Fibroblast of lung (primary cell): Measurements from ENCODE around the gene CORIN. TPM values are rescaled to one million over a fixed set of nuclear protein-coding genes. Genes with fewer than 3 reads are reported as not detected.

Source experiments
- DNase-seq, 2 donors: peaks; one replicate each; pipeline versions ENCODE4 v3.0.0 to v3.0.0-alpha.2; 2010; ENCODE audit warnings: low read depth in 2 of 2
- H2AFZ ChIP-seq: 2 replicates; pipeline ENCODE4 v1.5.1; 2012; ENCODE audit warnings: low read length, control low read depth, inconsistent platforms
- H3K27ac ChIP-seq: 2 replicates; pipeline ENCODE4 v1.5.1; 2011; ENCODE audit warnings: low read length, control low read depth; ENCODE audit not compliant: insufficient read depth
- H3K27me3 ChIP-seq: 2 replicates; pipeline ENCODE4 v1.5.1; 2011; ENCODE audit warnings: mild to moderate bottlenecking, low read length; ENCODE audit not compliant: control insufficient read depth, insufficient read depth
- H3K36me3 ChIP-seq: 2 replicates; pipeline ENCODE4 v1.5.1; 2011; ENCODE audit warnings: low read length; ENCODE audit not compliant: control insufficient read depth, insufficient read depth
- H3K4me1 ChIP-seq: 2 replicates; pipeline ENCODE4 v1.5.1; 2011; ENCODE audit warnings: low read length; ENCODE audit not compliant: control insufficient read depth, insufficient read depth; ENCODE audit errors: extremely low read depth
- H3K4me2 ChIP-seq: 2 replicates; pipeline ENCODE4 v1.5.1; 2011; ENCODE audit warnings: low read length, control low read depth; ENCODE audit not compliant: insufficient read depth; ENCODE audit errors: extremely low read depth
- H3K4me3 ChIP-seq, 4 experiments: fragments of 200-600 bp in 1 of 4; sonication (generic) in 1 of 4; replicated peaks in 1 of 4; 2 replicates each; pipeline ENCODE4 v1.5.1; 2011 to 2016; ENCODE audit warnings: low read length in 4 of 4, low read depth in 3 of 4, mild to moderate bottlenecking in 3 of 4, control low read depth in 2 of 4, inconsistent platforms in 1 of 4, mixed read lengths in 1 of 4; ENCODE audit not compliant: insufficient read depth in 1 of 4; ENCODE audit errors: control extremely low read depth in 1 of 4
- H3K79me2 ChIP-seq: 2 replicates; pipeline ENCODE4 v1.5.1; 2012; ENCODE audit warnings: mild to moderate bottlenecking, low read length, inconsistent platforms; ENCODE audit not compliant: control insufficient read depth, insufficient read depth
- H3K9ac ChIP-seq: 2 replicates; pipeline ENCODE4 v1.5.1; 2011; ENCODE audit warnings: mild to moderate bottlenecking, low read length, control low read depth; ENCODE audit not compliant: insufficient read depth
- H3K9me3 ChIP-seq: 2 replicates; pipeline ENCODE4 v1.5.1; 2012; ENCODE audit warnings: low read depth, low read length; ENCODE audit not compliant: control insufficient read depth, insufficient read depth
- H4K20me1 ChIP-seq: 2 replicates; pipeline ENCODE4 v1.5.1; 2011; ENCODE audit warnings: low read length; ENCODE audit not compliant: control insufficient read depth, insufficient read depth; ENCODE audit errors: extremely low read depth
- CTCF ChIP-seq, 2 donors: IDR thresholded peaks in 1 of 2; conservative IDR thresholded peaks in 1 of 2; 1 replicate in 1 of 2; 2 replicates in 1 of 2; pipeline ENCODE4 v1.5.1; 2011 to 2012; ENCODE audit warnings: low read length in 2 of 2, control low read depth in 1 of 2, inconsistent platforms in 1 of 2, low read depth in 1 of 2, mild to moderate bottlenecking in 1 of 2
- EZH2 ChIP-seq: IDR thresholded peaks from 2 replicates; pipeline ENCODE4 v1.5.1; 2012; ENCODE audit warnings: low read length, control low read depth, mild to moderate bottlenecking; ENCODE audit errors: missing control alignments
- polyA plus RNA-seq, 2 donors: library from polyadenylated mRNA; depleted of rRNA in 1 of 2; stranded (reverse) in 1 of 2; unstranded in 1 of 2; fragments of >200 nt; gene quantifications; 2 replicates each; pipeline ENCODE4 v1.2.1, GENCODE V29; 2011 to 2012; ENCODE audit warnings: missing spikeins in 1 of 2
- total RNA-seq: library from RNA; depleted of rRNA; stranded (reverse); fragments of >200 nt; gene quantifications from 2 replicates; pipeline ENCODE4 v1.2.1, GENCODE V29; 2014

Gene CORIN
- total and polyA plus RNA-seq, 2 donors (not counting 1 experiment from before 2014, with no cell fraction given), result 1.5 to 22.2 TPM

GRCh38 chr4:47619691-47620090 is 218.2 kb downstream of the CORIN start:
- no peaks in the 10 kb centered on the region for H3K36me3 ChIP-seq
- H3K4me2 ChIP-seq, result no peak overlapping the region
- H3K9ac ChIP-seq, result no peak overlapping the region
- no peak overlapping the region for H3K27ac ChIP-seq
- no peaks in the 10 kb centered on the region for H3K4me1 ChIP-seq
- no peaks in the 10 kb centered on the region for H3K79me2 ChIP-seq
- H3K9me3 ChIP-seq, result no peaks in the 10 kb centered on the region
- no peaks in the 10 kb centered on the region for H3K27me3 ChIP-seq
- no peak overlapping the region for H3K4me3 ChIP-seq
- no peak for DNase-seq
- TF ChIP-seq CTCF (conservative IDR thresholded peaks at IDR 0.05 in 1 of 2, IDR thresholded peaks at IDR 0.05 in 1 of 2; ENCODE audit: low read depth in 1 of 2, low read length in 2 of 2) (no peak), EZH2 (no peak)
- no peaks in the 10 kb centered on the region for H4K20me1 ChIP-seq
- no peak overlapping the region for H2AFZ ChIP-seq

GRCh38 chr4:47617607-47618006 is 220.3 kb downstream of the CORIN start:
- TF ChIP-seq EZH2, result no peak
- no peak for TF ChIP-seq CTCF (conservative IDR thresholded peaks at IDR 0.05 in 1 of 2, IDR thresholded peaks at IDR 0.05 in 1 of 2; ENCODE audit: low read depth in 1 of 2, low read length in 2 of 2)
- no peak overlapping the region for H3K27ac ChIP-seq
- H3K4me1 ChIP-seq, result no peaks in the 10 kb centered on the region
- H3K79me2 ChIP-seq, result no peaks in the 10 kb centered on the region
- H3K4me2 ChIP-seq, result no peak overlapping the region
- DNase-seq, result no peak
- H3K9ac ChIP-seq, result no peak overlapping the region
- no peaks in the 10 kb centered on the region for H3K36me3 ChIP-seq
- no peak overlapping the region for H2AFZ ChIP-seq
- H3K9me3 ChIP-seq, result no peaks in the 10 kb centered on the region
- H4K20me1 ChIP-seq, result no peaks in the 10 kb centered on the region
- no peak overlapping the region for H3K4me3 ChIP-seq
- no peaks in the 10 kb centered on the region for H3K27me3 ChIP-seq

- H3K27ac ChIP-seq, result no peak overlapping the region
These were observed 222.5 kb downstream of the CORIN start for GRCh38 chr4:47615385-47615784.

More at GRCh38 chr4:47615385-47615784, 222.5 kb downstream of the CORIN start:
- Histone ChIP-seq H3K9me3 (no peaks in the 10 kb centered on the region), H3K9ac (no peak overlapping the region), H3K4me1 (no peaks in the 10 kb centered on the region), H2AFZ (no peak overlapping the region), H3K27me3 (no peaks in the 10 kb centered on the region), H3K79me2 (no peaks in the 10 kb centered on the region), H4K20me1 (no peaks in the 10 kb centered on the region), H3K4me2 (no peak overlapping the region), H3K36me3 (no peaks in the 10 kb centered on the region), H3K4me3 (no peak overlapping the region)
- DNase-seq, result peak; percentile 12 to 66
- no peak for TF ChIP-seq CTCF (conservative IDR thresholded peaks at IDR 0.05 in 1 of 2, IDR thresholded peaks at IDR 0.05 in 1 of 2; ENCODE audit: low read depth in 1 of 2, low read length in 2 of 2)
- TF ChIP-seq EZH2, result no peak
